ENCODE measurements around the gene KRT14. TPM values are rescaled to one million over a fixed set of nuclear protein-coding genes. Genes with fewer than 3 reads are reported as not detected.
"Not testable (repeated sequence)": the region's sequence is repeated elsewhere in the genome, so short reads cannot be mapped to it uniquely, and the experiment has no call there.

The KRT14 gene
- total RNA-seq, 6 experiments from 2014 or later = 0.24 TPM; not detected in 5

GRCh38 chr17:41625602-41626001 is 38.9 kb upstream of the KRT14 start:
- no peak for ATAC-seq
- Histone ChIP-seq H3K36me3 (no peaks in the 10 kb centered on the region), H3K27ac (no peak overlapping the region), H3K4me3 (no peak overlapping the region), H3K4me1 (no peaks in the 10 kb centered on the region), H3K27me3 (no peaks in the 10 kb centered on the region), H3K9me3 (no peaks in the 10 kb centered on the region)
- intact Hi-C loops (cut with DNase I) = no loop called here
- TF ChIP-seq CTCF (IDR thresholded peaks at IDR 0.05) (no peak), POLR2A (IDR thresholded peaks at IDR 0.05) (no peak)
- no peak for DNase-seq
- no CpG with 5 or more reads among the region's 16 CpGs for WGBS (ENCODE audit: insufficient coverage, low coverage, low lambda C conversion rate, missing lambda C conversion rate)

GRCh38 chr17:41624208-41625101 is 37.8 kb upstream of the KRT14 start, which contains the start of gene KRT17:
KRT17 (minus strand) TSS chr17:41624575; CDS start chr17:41624509, 66 bp downstream.
- Histone ChIP-seq H3K27ac (no peak within 1 kb of the TSS), H3K36me3 (no peaks in the 10 kb centered on the region), H3K4me3 (no peak within 1 kb of the TSS), H3K27me3 (no peaks in the 10 kb centered on the region), H3K9me3 (no peaks in the 10 kb centered on the region), H3K4me1 (no peaks in the 10 kb centered on the region)
- intact Hi-C loops (cut with DNase I) = no loop called here
- 80% methylated on average over 2 of the region's 33 CpGs for WGBS (ENCODE audit: insufficient coverage, low coverage, low lambda C conversion rate, missing lambda C conversion rate)
- DNase-seq = peak in 1 of 3 donors; percentile 37
- no peak for ATAC-seq
- TF ChIP-seq POLR2A (IDR thresholded peaks at IDR 0.05) (no peak), CTCF (IDR thresholded peaks at IDR 0.05) (no peak)

- H3K27ac ChIP-seq; H3K36me3 ChIP-seq; H3K9me3 ChIP-seq; H3K4me3 ChIP-seq; H3K4me1 ChIP-seq; H3K27me3 ChIP-seq; ATAC-seq; intact Hi-C loops (cut with DNase I): not testable (repeated sequence)
- WGBS (ENCODE audit: insufficient coverage, low coverage, low lambda C conversion rate, missing lambda C conversion rate) = 58% methylated on average over 7 of the region's 10 CpGs
- peak in 1 of 3 donors; percentile 23 for DNase-seq
These were observed 36.6 kb upstream of the KRT14 start for GRCh38 chr17:41623184-41623861.

GRCh38 chr17:41622340-41623183 is 35.9 kb upstream of the KRT14 start:
- H3K27ac ChIP-seq; ATAC-seq; H3K9me3 ChIP-seq; H3K4me1 ChIP-seq; H3K4me3 ChIP-seq; H3K36me3 ChIP-seq; H3K27me3 ChIP-seq; intact Hi-C loops (cut with DNase I): not testable (repeated sequence)
- DNase-seq = peak in 1 of 3 donors; percentile 29
- WGBS (ENCODE audit: insufficient coverage, low coverage, low lambda C conversion rate, missing lambda C conversion rate) = 59% methylated on average over 9 of the region's 19 CpGs

GRCh38 chr17:41621916-41622315 is 35.2 kb upstream of the KRT14 start:
- intact Hi-C loops (cut with DNase I) = no loop called here
- Histone ChIP-seq H3K36me3 (no peaks in the 10 kb centered on the region), H3K9me3 (no peaks in the 10 kb centered on the region), H3K4me3 (no peak overlapping the region), H3K4me1 (no peaks in the 10 kb centered on the region), H3K27me3 (no peaks in the 10 kb centered on the region), H3K27ac (no peak overlapping the region)
- ATAC-seq (no peak), DNase-seq (peak in 1 of 3 donors; percentile 22)
- TF ChIP-seq POLR2A (IDR thresholded peaks at IDR 0.05) = no peak
- no peak for TF ChIP-seq CTCF (IDR thresholded peaks at IDR 0.05)
- no CpG with 5 or more reads among the region's 2 CpGs for WGBS (ENCODE audit: insufficient coverage, low coverage, low lambda C conversion rate, missing lambda C conversion rate)

- peak in 1 of 3 donors; percentile 27 for DNase-seq
- H3K36me3 ChIP-seq; H3K4me1 ChIP-seq; intact Hi-C loops (cut with DNase I); H3K4me3 ChIP-seq; H3K27me3 ChIP-seq; H3K9me3 ChIP-seq; ATAC-seq; H3K27ac ChIP-seq: not testable (repeated sequence)
- WGBS (ENCODE audit: insufficient coverage, low coverage, low lambda C conversion rate, missing lambda C conversion rate) = 100% methylated on average over 1 of the region's 11 CpGs
These were observed 34.7 kb upstream of the KRT14 start for GRCh38 chr17:41621435-41621817.
